ENCODE measurements around the gene CCDC192. TPM values are rescaled to one million over a fixed set of nuclear protein-coding genes. Genes with fewer than 3 reads are reported as not detected.

The CCDC192 gene
- total and polyA plus RNA-seq, 2 donors (not counting 3 experiments of a cell fraction or from before 2014, with no cell fraction given) = not detected

DNA sequence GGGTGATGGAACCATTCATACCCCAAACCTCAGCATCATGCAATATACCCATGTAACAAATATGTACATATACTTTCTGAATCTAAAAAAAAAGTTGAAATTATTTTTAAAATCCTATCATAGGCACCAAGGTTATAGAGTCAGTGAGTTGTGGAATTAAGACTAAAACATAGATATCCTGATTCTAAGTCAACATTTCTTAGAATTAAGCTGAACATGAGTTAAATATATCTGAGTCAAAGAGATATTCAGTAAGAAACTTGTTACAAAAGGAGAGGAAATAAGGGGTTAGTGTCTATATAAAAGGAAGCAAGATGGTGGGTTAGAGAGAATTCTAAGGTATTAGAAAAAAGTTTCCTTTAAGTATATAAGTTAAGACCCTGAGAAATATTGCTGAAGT, 89.9 kb downstream of the CCDC192 start:
- TF ChIP-seq JUN (IDR thresholded peaks at IDR 0.05; ENCODE audit: borderline replicate concordance, insufficient read depth, insufficient read length, low read depth) (no peak), EZH2 (IDR thresholded peaks at IDR 0.05; ENCODE audit: borderline replicate concordance, low read depth, low read length, severe bottlenecking) (no peak), POLR2A (IDR thresholded peaks at IDR 0.05; ENCODE audit: low read depth, low read length) (no peak), GATA2 (IDR thresholded peaks at IDR 0.05; ENCODE audit: insufficient read depth, insufficient read length, low read depth, low read length) (no peak), MYC (IDR thresholded peaks at IDR 0.05; ENCODE audit: low read depth, low read length) (no peak), FOS (IDR thresholded peaks at IDR 0.05; ENCODE audit: borderline replicate concordance, insufficient read depth, low read length) (no peak), POLR2AphosphoS5 (IDR thresholded peaks at IDR 0.05; ENCODE audit: insufficient read depth, low read depth, low read length) (no peak)
- TF ChIP-seq, protein P1, sequence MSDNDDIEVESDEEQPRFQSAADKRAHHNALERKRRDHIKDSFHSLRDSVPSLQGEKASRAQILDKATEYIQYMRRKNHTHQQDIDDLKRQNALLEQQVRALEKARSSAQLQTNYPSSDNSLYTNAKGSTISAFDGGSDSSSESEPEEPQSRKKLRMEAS (IDR thresholded peaks at IDR 0.05; ENCODE audit: insufficient read depth, insufficient read length) = no peak
- TF ChIP-seq, protein P2, sequence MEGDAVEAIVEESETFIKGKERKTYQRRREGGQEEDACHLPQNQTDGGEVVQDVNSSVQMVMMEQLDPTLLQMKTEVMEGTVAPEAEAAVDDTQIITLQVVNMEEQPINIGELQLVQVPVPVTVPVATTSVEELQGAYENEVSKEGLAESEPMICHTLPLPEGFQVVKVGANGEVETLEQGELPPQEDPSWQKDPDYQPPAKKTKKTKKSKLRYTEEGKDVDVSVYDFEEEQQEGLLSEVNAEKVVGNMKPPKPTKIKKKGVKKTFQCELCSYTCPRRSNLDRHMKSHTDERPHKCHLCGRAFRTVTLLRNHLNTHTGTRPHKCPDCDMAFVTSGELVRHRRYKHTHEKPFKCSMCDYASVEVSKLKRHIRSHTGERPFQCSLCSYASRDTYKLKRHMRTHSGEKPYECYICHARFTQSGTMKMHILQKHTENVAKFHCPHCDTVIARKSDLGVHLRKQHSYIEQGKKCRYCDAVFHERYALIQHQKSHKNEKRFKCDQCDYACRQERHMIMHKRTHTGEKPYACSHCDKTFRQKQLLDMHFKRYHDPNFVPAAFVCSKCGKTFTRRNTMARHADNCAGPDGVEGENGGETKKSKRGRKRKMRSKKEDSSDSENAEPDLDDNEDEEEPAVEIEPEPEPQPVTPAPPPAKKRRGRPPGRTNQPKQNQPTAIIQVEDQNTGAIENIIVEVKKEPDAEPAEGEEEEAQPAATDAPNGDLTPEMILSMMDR (IDR thresholded peaks at IDR 0.05; ENCODE audit: extremely low read depth in 1 of 2, insufficient read depth in 1 of 2, low read depth in 1 of 2, low read length in 2 of 2) = no peak
- ChIA-PET CTCF (no interaction called here), POLR2A (no interaction called here)
- dilution Hi-C loops (cut with MboI; ENCODE audit: extremely low pct_ligation_motif_present, low sequenced_read_pairs) = no loop called here
- Histone ChIP-seq H3K9me3 (replicated peaks; ENCODE audit: control insufficient read depth, insufficient read depth, low read length) (no peaks in the 10 kb centered on the region), H3K27me3 (ENCODE audit: control insufficient read depth in 2 of 2, insufficient read depth in 2 of 2, low read length in 2 of 2) (no peaks in the 10 kb centered on the region), H3K4me3 (replicated peaks in 1 of 3; ENCODE audit: insufficient read depth in 1 of 3, low read depth in 1 of 3, low read length in 3 of 3) (no peak overlapping the region), H3K4me2 (ENCODE audit: insufficient read depth, low read length) (no peak overlapping the region), H2AFZ (ENCODE audit: low read depth, low read length) (no peak overlapping the region), H3K4me1 (ENCODE audit: control insufficient read depth, extremely low read depth, insufficient read depth, low read length) (no peaks in the 10 kb centered on the region), H3K36me3 (ENCODE audit: control insufficient read depth in 2 of 2, extremely low read depth in 1 of 2, insufficient read depth in 2 of 2, low read length in 2 of 2) (no peaks in the 10 kb centered on the region), H3K9ac (replicated peaks; ENCODE audit: extremely low read depth, insufficient read depth, low read length) (no peak overlapping the region), H4K20me1 (replicated peaks; ENCODE audit: control insufficient read depth, extremely low read depth, insufficient read depth, low read length) (no peaks in the 10 kb centered on the region), H3K27ac (ENCODE audit: insufficient read depth, low read depth, low read length) (no peak overlapping the region), H3K79me2 (ENCODE audit: control insufficient read depth, insufficient read depth, low read length) (no peaks in the 10 kb centered on the region), H3K9me1 (replicated peaks; ENCODE audit: control insufficient read depth, extremely low read depth, insufficient read depth, low read length) (no peaks in the 10 kb centered on the region)
- FAIRE-seq (no peak), DNase-seq (ENCODE audit: low read depth, low spot score) (no peak)
- intact Hi-C loops (cut with micrococcal nuclease) = no loop called here
- no TSS peak for BruUV-seq (replicated peaks)

All from endothelial cell of umbilical vein (primary cell).